OCI-LY3 (cell line): ENCODE measurements around the gene ARNT2.

Experiments used
- EZH2phosphoT487 ChIP-seq: fragments of 200-600 bp; shearing (Covaris generic); IDR thresholded peaks from 2 replicates; pipeline ENCODE4 v1.6.1; 2018; ENCODE audit warnings: antibody characterized with exemption, mixed run types, low read depth
- TF ChIP-seq, protein P1 (sequence below): fragments of 200-600, 300-600 bp; sonication (generic); IDR thresholded peaks from 2 replicates; pipeline ENCODE4 v1.5.1; 2014; ENCODE audit warnings: antibody characterized with exemption, low read length, low read depth

GRCh38 chr15:80527961-80528360, 123.8 kb downstream of the ARNT2 start:
- TF ChIP-seq, protein P1, sequence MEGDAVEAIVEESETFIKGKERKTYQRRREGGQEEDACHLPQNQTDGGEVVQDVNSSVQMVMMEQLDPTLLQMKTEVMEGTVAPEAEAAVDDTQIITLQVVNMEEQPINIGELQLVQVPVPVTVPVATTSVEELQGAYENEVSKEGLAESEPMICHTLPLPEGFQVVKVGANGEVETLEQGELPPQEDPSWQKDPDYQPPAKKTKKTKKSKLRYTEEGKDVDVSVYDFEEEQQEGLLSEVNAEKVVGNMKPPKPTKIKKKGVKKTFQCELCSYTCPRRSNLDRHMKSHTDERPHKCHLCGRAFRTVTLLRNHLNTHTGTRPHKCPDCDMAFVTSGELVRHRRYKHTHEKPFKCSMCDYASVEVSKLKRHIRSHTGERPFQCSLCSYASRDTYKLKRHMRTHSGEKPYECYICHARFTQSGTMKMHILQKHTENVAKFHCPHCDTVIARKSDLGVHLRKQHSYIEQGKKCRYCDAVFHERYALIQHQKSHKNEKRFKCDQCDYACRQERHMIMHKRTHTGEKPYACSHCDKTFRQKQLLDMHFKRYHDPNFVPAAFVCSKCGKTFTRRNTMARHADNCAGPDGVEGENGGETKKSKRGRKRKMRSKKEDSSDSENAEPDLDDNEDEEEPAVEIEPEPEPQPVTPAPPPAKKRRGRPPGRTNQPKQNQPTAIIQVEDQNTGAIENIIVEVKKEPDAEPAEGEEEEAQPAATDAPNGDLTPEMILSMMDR: no peak
- no peak for TF ChIP-seq EZH2phosphoT487
